Spinal cord (tissue), 10 donors: Measurements from ENCODE around the gene F7. TPM values are rescaled to one million over a fixed set of nuclear protein-coding genes. Genes with fewer than 3 reads are reported as not detected.
"Not testable (repeated sequence)": the region's sequence is repeated elsewhere in the genome, so short reads cannot be mapped to it uniquely, and the experiment has no call there.

ENCODE experiments used
- DNase-seq, 6 donors: peaks; one replicate each; pipeline versions ENCODE4 v3.0.0 to v3.0.0-alpha.2; 2013 to 2015; ENCODE audit warnings: low spot score in 6 of 6, low read depth in 4 of 6
- H3K27ac ChIP-seq: one replicate; pipeline ENCODE4 v1.5.1; 2013; ENCODE audit warnings: low read depth, low read length, control low read depth
- H3K27me3 ChIP-seq: one replicate; pipeline ENCODE4 v1.6.1; 2013; ENCODE audit warnings: low read length; ENCODE audit not compliant: control insufficient read depth, insufficient read depth
- H3K36me3 ChIP-seq: one replicate; pipeline ENCODE4 v1.6.1; 2013; ENCODE audit warnings: low read length; ENCODE audit not compliant: control insufficient read depth, insufficient read depth
- H3K4me1 ChIP-seq: one replicate; pipeline ENCODE4 v1.6.1; 2013; ENCODE audit warnings: low read length; ENCODE audit not compliant: control insufficient read depth, insufficient read depth
- H3K4me3 ChIP-seq: one replicate; pipeline ENCODE4 v1.5.1; 2013; ENCODE audit warnings: low read depth, low read length, control low read depth
- H3K9me3 ChIP-seq: one replicate; pipeline ENCODE4 v1.6.1; 2013; ENCODE audit warnings: low read length; ENCODE audit not compliant: control insufficient read depth, insufficient read depth
- WGBS: methylation state at CpG from one replicate; pipeline ENCODE4 v1.1.5; 2013; ENCODE audit warnings: missing lambda C conversion rate; ENCODE audit not compliant: insufficient coverage; 5-methylcytosine and 5-hydroxymethylcytosine counted together
- polyA plus RNA-seq, 2 donors: library from polyadenylated mRNA; unstranded; fragments of 120-200 nt; gene quantifications; one replicate each; pipeline ENCODE4 v1.2.1, GENCODE V29; 2013; ENCODE audit not compliant: insufficient read length in 2 of 2
- total RNA-seq, 2 donors: library from RNA; depleted of rRNA in 1 of 2; stranded (reverse); fragments of 120-200 nt in 1 of 2; fragments of >200 nt in 1 of 2; gene quantifications; one replicate each; pipeline versions ENCODE4 v1.2.3 to v1.2.4, GENCODE V29; 2013 to 2014
- donor health status: healthy.

Gene F7
- total and polyA plus RNA-seq, 4 donors: 0.40 to 3.3 (median 2.4) TPM

- WGBS: 21% methylated on average over 68 of the region's 73 CpGs
- Histone ChIP-seq H3K4me3 (no peak overlapping the region), H3K27me3 (peaks cover 18% of the 10 kb centered on the region), H3K36me3 (no peaks in the 10 kb centered on the region), H3K9me3 (no peaks in the 10 kb centered on the region), H3K4me1 (peaks cover 18% of the 10 kb centered on the region), H3K27ac (no peak overlapping the region)
- DNase-seq: no peak
Measured at GRCh38 chr13:113109151-113110047, 3.8 kb downstream of the F7 start.

- Histone ChIP-seq H3K36me3 (no peaks in the 10 kb centered on the region), H3K9me3 (no peaks in the 10 kb centered on the region), H3K27ac (no peak overlapping the region), H3K4me1 (peaks cover 18% of the 10 kb centered on the region), H3K4me3 (peak overlapping the region; percentile 12), H3K27me3 (peaks cover 18% of the 10 kb centered on the region)
- peak in 2 of 6 donors; percentile 46 to 59 for DNase-seq
- under 1% methylated on average over 99 of the region's 99 CpGs for WGBS
Measured at GRCh38 chr13:113110048-113110851, 4.7 kb downstream of the F7 start.

- no peaks in the 10 kb centered on the region for H3K9me3 ChIP-seq
- H3K27me3 ChIP-seq: peaks cover 18% of the 10 kb centered on the region
- H3K4me1 ChIP-seq: peaks cover 18% of the 10 kb centered on the region
- no peak for DNase-seq
- no peaks in the 10 kb centered on the region for H3K36me3 ChIP-seq
- H3K4me3 ChIP-seq: peak overlapping the region; percentile 12
- H3K27ac ChIP-seq: no peak overlapping the region
- 15% methylated on average over 46 of the region's 49 CpGs for WGBS
Measured at GRCh38 chr13:113110852-113111315, 5.3 kb downstream of the F7 start.

GRCh38 chr13:113111821-113112220 is 6.2 kb downstream of the F7 start:
- H3K9me3 ChIP-seq, H3K4me3 ChIP-seq, H3K27ac ChIP-seq, DNase-seq, H3K36me3 ChIP-seq: not testable (repeated sequence)
- H3K27me3 ChIP-seq: peaks cover 18% of the 10 kb centered on the region
- WGBS: 84% methylated on average over 5 of the region's 5 CpGs
- H3K4me1 ChIP-seq: peaks cover 18% of the 10 kb centered on the region

GRCh38 chr13:113112475-113112874 is 6.9 kb downstream of the F7 start:
- not testable (repeated sequence) for H3K27ac ChIP-seq, H3K4me3 ChIP-seq, H3K36me3 ChIP-seq, H3K9me3 ChIP-seq, DNase-seq
- WGBS: 53% methylated on average over 1 of the region's 1 CpG
- Histone ChIP-seq H3K27me3 (peaks cover 18% of the 10 kb centered on the region), H3K4me1 (peaks cover 18% of the 10 kb centered on the region)

- 76% methylated on average over 8 of the region's 9 CpGs for WGBS
- peaks cover 18% of the 10 kb centered on the region for H3K27me3 ChIP-seq
- no peaks in the 10 kb centered on the region for H3K9me3 ChIP-seq
Measured at GRCh38 chr13:113112893-113113845, 7.6 kb downstream of the F7 start.

GRCh38 chr13:113113846-113114271 is 8.3 kb downstream of the F7 start:
- peaks cover 2% of the 10 kb centered on the region for H3K36me3 ChIP-seq
- H3K4me1 ChIP-seq: peaks cover 18% of the 10 kb centered on the region
- no peak overlapping the region for H3K4me3 ChIP-seq
- no peak overlapping the region for H3K27ac ChIP-seq
- no peaks in the 10 kb centered on the region for H3K9me3 ChIP-seq
- DNase-seq: no peak
- WGBS: 90% methylated on average over 8 of the region's 8 CpGs
- peaks cover 18% of the 10 kb centered on the region for H3K27me3 ChIP-seq

More at GRCh38 chr13:113112893-113113845, 7.6 kb downstream of the F7 start:
- Histone ChIP-seq H3K27ac (no peak overlapping the region), H3K4me1 (peaks cover 18% of the 10 kb centered on the region), H3K4me3 (no peak overlapping the region), H3K36me3 (no peaks in the 10 kb centered on the region)
- DNase-seq: no peak

- no peak overlapping the region for H3K27ac ChIP-seq
- no peak for DNase-seq
- 92% methylated on average over 17 of the region's 17 CpGs for WGBS
- no peaks in the 10 kb centered on the region for H3K9me3 ChIP-seq
- H3K36me3 ChIP-seq: peaks cover 2% of the 10 kb centered on the region
- no peak overlapping the region for H3K4me3 ChIP-seq
- peaks cover 12% of the 10 kb centered on the region for H3K27me3 ChIP-seq
- H3K4me1 ChIP-seq: peaks cover 12% of the 10 kb centered on the region
Measured at GRCh38 chr13:113114511-113115362, 9.1 kb downstream of the F7 start.
